Bladder microvascular endothelial cell (primary cell): ENCODE measurements around the gene TNNT3. TPM values are rescaled to one million over a fixed set of nuclear protein-coding genes. Genes with fewer than 3 reads are reported as not detected.

Experiments
- total RNA-seq: library from RNA; depleted of rRNA; stranded (reverse); fragments of >200 nt; gene quantifications from 2 replicates; pipeline ENCODE4 v1.2.3, GENCODE V29; 2014

TNNT3 gene
- total RNA-seq = 2.1 TPM in 1 of 2 replicates, not detected in the other

DNA sequence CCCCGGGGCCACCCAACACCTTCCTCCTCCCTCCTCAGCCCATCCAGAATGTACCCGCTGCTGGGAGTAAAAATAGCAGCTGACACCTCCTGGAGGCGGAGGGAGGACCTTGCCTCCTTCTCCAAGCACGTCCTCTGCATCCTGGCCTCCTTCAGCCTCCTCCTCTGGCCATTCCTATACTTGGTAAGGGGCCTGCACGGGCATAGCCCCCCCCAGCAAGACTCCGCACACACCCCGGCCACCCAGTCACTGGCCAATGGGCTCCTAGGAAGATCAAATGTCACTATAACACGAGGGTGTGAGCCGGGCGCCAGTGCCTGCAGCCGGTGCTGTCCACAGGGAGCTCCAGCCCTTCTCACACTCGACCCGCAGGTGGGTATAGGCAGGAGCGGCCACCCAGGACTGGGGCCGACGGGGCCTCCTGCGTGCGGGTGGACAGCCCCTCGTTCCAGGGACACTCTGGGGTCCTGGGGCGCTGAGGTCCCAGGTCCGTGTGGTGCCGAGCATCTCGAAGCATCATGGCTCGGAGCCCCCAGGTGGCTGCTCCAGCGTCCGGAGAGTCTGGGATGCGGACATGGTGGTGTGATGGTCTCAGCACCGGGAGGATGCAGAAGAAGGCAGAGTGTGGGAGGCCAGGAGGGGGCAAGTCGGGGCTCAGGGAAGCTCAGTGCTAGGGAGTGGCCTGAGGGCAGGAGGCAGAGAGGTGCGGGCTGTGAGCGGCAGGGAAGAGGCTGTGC, at the start of gene TNNT3:
TSS of gene TNNT3 (plus strand) at position 313 of the 737 bp plus-strand sequence. CDS start 3,172 bp downstream, outside the sequence.

DNA sequence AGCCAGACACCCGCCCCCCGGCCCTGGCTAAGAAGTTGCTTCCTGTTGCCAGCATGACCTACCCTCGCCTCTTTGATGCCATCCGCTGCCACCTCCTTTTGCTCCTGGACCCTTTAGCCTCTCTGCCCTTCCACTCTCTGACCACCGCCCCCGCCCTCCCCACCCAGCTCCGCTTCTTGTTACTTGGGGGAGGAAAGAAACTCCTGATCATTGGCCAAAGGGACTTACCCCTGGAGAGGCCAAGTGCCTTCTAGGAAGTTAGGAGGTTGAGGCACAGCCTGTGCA, 27.7 kb upstream of the TNNT3 start, which contains the start of gene PRR33:
TSS of gene PRR33 (minus strand) at position 65 of the 285 bp plus-strand sequence. CDS start 1,311 bp downstream, outside the sequence.

GRCh38 chr11:1946812-1947484, 27.4 kb downstream of the TNNT3 start, which contains the start of gene MRPL23:
TSS of gene MRPL23 (plus strand) at chr11:1947332. CDS start at chr11:1947363, 31 bp downstream.

Other genes with a start within 250 kb of the TNNT3 start
- gene KRTAP5-6, start 222.5 kb upstream of the TNNT3 start, total RNA-seq = not detected in 2 replicates
- 0.25 TPM in 1 of 2 replicates, not detected in the other for gene IFITM10, start 169.1 kb upstream of the TNNT3 start, total RNA-seq
- 74.3 and 690 TPM in 2 replicates for gene CTSD, start 155.8 kb upstream of the TNNT3 start, total RNA-seq
- gene SYT8, start 84.7 kb upstream of the TNNT3 start, total RNA-seq = 0.06 TPM in 1 of 2 replicates, not detected in the other
- gene TNNI2, start 80.7 kb upstream of the TNNT3 start, total RNA-seq = not detected in 2 replicates
- 0.31 and 0.32 TPM in 2 replicates for gene LSP1, start 66.6 kb upstream of the TNNT3 start, total RNA-seq
- not detected in 2 replicates for gene PRR33, start 27.8 kb upstream of the TNNT3 start, total RNA-seq
- 31.6 and 125 TPM in 2 replicates for gene MRPL23, start 27.6 kb downstream of the TNNT3 start, total RNA-seq
- gene H19, start 78.1 kb downstream of the TNNT3 start, total RNA-seq = 131 and 217 TPM in 2 replicates
- 6.3 and 19.1 TPM in 2 replicates for gene IGF2, start 219.7 kb downstream of the TNNT3 start, total RNA-seq
- gene INS, start 241.5 kb downstream of the TNNT3 start, total RNA-seq = not detected in 2 replicates